Measurements from ENCODE around the gene AEN. TPM values are rescaled to one million over a fixed set of nuclear protein-coding genes. Genes with fewer than 3 reads are reported as not detected.
A peak's percentile ranks its signal among the peaks of the same experiment; 100 is the strongest.

Gene AEN
- total RNA-seq, 1 experiment from 2014 or later, result 36.2 TPM

DNA sequence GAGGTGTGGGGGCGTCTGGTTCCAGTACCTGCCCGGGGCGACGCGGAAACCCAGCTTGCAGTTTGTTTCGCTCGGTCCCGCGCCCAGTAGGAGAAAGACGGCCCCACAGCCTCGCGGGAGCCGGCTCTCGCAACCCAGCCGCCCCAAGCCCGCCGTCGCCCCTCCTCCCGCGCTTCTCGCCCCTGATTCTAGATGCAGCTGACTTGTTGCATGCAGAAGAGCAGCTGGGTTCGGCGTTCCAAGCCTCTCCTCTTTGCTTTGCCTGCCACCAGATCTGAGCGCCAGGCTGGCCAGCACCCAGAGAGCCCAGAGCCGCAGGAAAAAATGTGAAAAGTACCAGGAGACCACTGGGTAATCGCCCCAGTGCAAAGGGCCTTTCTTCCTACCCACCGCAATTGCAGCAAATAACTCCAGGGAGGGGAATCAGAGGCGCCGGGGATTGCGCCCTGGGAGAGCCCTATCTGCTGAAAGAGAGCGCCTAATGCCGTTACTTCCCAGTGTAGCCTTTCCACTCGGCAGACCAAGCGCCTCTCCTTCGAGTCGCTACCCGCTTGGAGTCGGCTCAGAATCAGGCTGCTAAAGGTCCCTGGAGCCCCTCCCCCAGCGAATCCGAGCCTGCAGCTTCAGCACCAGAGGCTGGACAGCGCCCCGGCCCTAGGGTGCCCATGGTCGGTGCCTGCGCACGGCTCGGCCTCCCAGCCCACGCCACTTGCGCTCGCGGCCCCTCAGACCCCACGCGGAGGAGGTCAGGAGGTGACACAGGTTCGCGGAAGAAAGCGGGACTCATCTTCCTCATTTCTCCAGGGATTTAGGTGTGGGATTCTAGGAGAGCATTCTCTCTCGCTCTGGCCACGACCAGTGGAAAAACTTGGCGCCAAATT lies 15.7 kb upstream of the AEN start:
- Histone ChIP-seq H2AFZ (ENCODE audit: low read depth, low read length, poor library complexity, severe bottlenecking) (no peak overlapping the region), H3K9ac (ENCODE audit: low read length) (no peak overlapping the region), H3K4me3 (replicated peaks in 1 of 2; ENCODE audit: low read depth in 1 of 2, low read length in 2 of 2) (no peak overlapping the region), H3K9me3 (ENCODE audit: control insufficient read depth in 1 of 2, insufficient read depth in 1 of 2, low read depth in 1 of 2, low read length in 2 of 2) (no peaks in the 10 kb centered on the region), H3K27me3 (ENCODE audit: insufficient read depth, low read length) (peaks cover 34% of the 10 kb centered on the region), H3K4me2 (ENCODE audit: low read length) (no peak overlapping the region), H3K36me3 (ENCODE audit: control insufficient read depth in 1 of 2, insufficient read depth in 2 of 2, low read length in 2 of 2) (no peaks in the 10 kb centered on the region), H3K79me2 (ENCODE audit: insufficient read depth, low read length) (no peaks in the 10 kb centered on the region), H3K27ac (ENCODE audit: low read depth, low read length) (no peak overlapping the region), H4K20me1 (ENCODE audit: insufficient read depth) (no peaks in the 10 kb centered on the region), H3K4me1 (ENCODE audit: control insufficient read depth in 1 of 2, insufficient read depth in 2 of 2, low read length in 2 of 2) (no peaks in the 10 kb centered on the region), H3K9me2 (ENCODE audit: insufficient read depth) (no peaks in the 10 kb centered on the region)
- RAD21 ChIA-PET (ENCODE audit: low non-redundant PET in 1 of 2, low total read pairs in 2 of 2, uncharacterized antibody in 2 of 2, unreplicated experiment in 2 of 2), result no interaction called here
- POLR2A ChIA-PET, result no interaction called here
- intact Hi-C loops (cut with micrococcal nuclease), result no loop called here
- CTCF ChIA-PET, result no interaction called here
- no peak for DNase-seq (ENCODE audit: low read depth, low spot score)
- no peak for ATAC-seq
- BruUV-seq (replicated peaks), result no TSS peak
- TF ChIP-seq, protein P1, sequence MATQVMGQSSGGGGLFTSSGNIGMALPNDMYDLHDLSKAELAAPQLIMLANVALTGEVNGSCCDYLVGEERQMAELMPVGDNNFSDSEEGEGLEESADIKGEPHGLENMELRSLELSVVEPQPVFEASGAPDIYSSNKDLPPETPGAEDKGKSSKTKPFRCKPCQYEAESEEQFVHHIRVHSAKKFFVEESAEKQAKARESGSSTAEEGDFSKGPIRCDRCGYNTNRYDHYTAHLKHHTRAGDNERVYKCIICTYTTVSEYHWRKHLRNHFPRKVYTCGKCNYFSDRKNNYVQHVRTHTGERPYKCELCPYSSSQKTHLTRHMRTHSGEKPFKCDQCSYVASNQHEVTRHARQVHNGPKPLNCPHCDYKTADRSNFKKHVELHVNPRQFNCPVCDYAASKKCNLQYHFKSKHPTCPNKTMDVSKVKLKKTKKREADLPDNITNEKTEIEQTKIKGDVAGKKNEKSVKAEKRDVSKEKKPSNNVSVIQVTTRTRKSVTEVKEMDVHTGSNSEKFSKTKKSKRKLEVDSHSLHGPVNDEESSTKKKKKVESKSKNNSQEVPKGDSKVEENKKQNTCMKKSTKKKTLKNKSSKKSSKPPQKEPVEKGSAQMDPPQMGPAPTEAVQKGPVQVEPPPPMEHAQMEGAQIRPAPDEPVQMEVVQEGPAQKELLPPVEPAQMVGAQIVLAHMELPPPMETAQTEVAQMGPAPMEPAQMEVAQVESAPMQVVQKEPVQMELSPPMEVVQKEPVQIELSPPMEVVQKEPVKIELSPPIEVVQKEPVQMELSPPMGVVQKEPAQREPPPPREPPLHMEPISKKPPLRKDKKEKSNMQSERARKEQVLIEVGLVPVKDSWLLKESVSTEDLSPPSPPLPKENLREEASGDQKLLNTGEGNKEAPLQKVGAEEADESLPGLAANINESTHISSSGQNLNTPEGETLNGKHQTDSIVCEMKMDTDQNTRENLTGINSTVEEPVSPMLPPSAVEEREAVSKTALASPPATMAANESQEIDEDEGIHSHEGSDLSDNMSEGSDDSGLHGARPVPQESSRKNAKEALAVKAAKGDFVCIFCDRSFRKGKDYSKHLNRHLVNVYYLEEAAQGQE (IDR thresholded peaks at IDR 0.05; ENCODE audit: low read depth), result peak; percentile 79
- no peak for TF ChIP-seq CBX3 (IDR thresholded peaks at IDR 0.05; ENCODE audit: low read depth)

DNA sequence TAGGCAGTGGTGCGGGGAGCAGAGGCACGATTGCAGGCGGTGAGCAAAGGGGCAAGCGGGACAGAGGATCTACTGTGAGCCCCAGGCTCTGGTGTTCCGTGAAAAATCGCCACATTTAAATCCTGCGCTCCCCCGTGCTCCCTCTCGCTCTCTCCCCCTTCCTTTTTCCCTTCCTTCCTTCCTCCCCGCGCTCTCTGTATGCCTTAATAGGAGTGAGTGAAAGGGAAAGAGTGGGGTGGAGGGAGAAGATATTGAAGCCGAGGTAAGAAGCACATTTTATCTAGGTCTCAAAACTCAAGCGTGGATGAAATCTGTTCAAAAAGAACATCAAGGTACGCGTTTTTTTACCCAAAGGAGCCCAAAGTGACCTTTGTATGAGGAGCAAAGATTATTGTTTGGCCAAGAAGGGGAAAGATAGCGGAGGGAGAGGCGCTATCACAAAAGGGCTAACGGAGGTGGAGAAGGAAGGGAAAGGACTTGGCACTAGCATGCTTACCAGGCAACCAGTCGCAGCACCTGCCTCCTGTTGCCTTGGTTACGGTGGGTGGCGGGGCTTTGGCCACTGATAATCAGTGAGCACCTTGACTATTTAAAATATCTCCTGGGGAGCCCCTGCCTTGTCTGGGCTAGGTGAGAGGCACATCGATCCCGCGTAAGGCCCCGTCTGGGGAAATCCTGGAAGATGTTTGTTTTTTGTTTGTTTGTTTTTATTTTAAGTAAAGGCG lies 14.9 kb upstream of the AEN start:
- Histone ChIP-seq H3K27ac (ENCODE audit: low read depth, low read length) (no peak overlapping the region), H3K79me2 (ENCODE audit: insufficient read depth, low read length) (no peaks in the 10 kb centered on the region), H3K9me3 (ENCODE audit: control insufficient read depth in 1 of 2, insufficient read depth in 1 of 2, low read depth in 1 of 2, low read length in 2 of 2) (no peaks in the 10 kb centered on the region), H3K4me3 (replicated peaks in 1 of 2; ENCODE audit: low read depth in 1 of 2, low read length in 2 of 2) (no peak overlapping the region), H3K4me2 (ENCODE audit: low read length) (no peak overlapping the region), H3K4me1 (ENCODE audit: control insufficient read depth in 1 of 2, insufficient read depth in 2 of 2, low read length in 2 of 2) (no peaks in the 10 kb centered on the region), H3K27me3 (ENCODE audit: insufficient read depth, low read length) (peaks cover 40% of the 10 kb centered on the region), H2AFZ (ENCODE audit: low read depth, low read length, poor library complexity, severe bottlenecking) (no peak overlapping the region), H4K20me1 (ENCODE audit: insufficient read depth) (no peaks in the 10 kb centered on the region), H3K36me3 (ENCODE audit: control insufficient read depth in 1 of 2, insufficient read depth in 2 of 2, low read length in 2 of 2) (no peaks in the 10 kb centered on the region), H3K9me2 (ENCODE audit: insufficient read depth) (no peaks in the 10 kb centered on the region), H3K9ac (ENCODE audit: low read length) (no peak overlapping the region)
- POLR2A ChIA-PET, result no interaction called here
- RAD21 ChIA-PET (ENCODE audit: low non-redundant PET in 1 of 2, low total read pairs in 2 of 2, uncharacterized antibody in 2 of 2, unreplicated experiment in 2 of 2), result no interaction called here
- DNase-seq (ENCODE audit: low read depth, low spot score) (no peak), ATAC-seq (no peak)
- intact Hi-C loops (cut with micrococcal nuclease), result no loop called here
- BruUV-seq (replicated peaks), result no TSS peak
- CTCF ChIA-PET, result no interaction called here
- no peak for TF ChIP-seq ELF1 (IDR thresholded peaks at IDR 0.05; ENCODE audit: borderline replicate concordance, low read depth)
- TF ChIP-seq YY1 (IDR thresholded peaks at IDR 0.05; ENCODE audit: extremely low read depth, insufficient replicate concordance, low read depth, low read length), result no peak
- TF ChIP-seq, protein P1 (IDR thresholded peaks at IDR 0.05; ENCODE audit: low read depth), result no peak
- no peak for TF ChIP-seq SP1 (IDR thresholded peaks at IDR 0.05; ENCODE audit: low read depth)
- TF ChIP-seq FOSL1 (IDR thresholded peaks at IDR 0.05; ENCODE audit: low read depth), result no peak
- TF ChIP-seq, protein P2, sequence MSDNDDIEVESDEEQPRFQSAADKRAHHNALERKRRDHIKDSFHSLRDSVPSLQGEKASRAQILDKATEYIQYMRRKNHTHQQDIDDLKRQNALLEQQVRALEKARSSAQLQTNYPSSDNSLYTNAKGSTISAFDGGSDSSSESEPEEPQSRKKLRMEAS (IDR thresholded peaks at IDR 0.05), result no peak
- TF ChIP-seq, protein P3, sequence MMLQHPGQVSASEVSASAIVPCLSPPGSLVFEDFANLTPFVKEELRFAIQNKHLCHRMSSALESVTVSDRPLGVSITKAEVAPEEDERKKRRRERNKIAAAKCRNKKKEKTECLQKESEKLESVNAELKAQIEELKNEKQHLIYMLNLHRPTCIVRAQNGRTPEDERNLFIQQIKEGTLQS (IDR thresholded peaks at IDR 0.05), result no peak
- TF ChIP-seq EZH2phosphoT487 (IDR thresholded peaks at IDR 0.05; ENCODE audit: borderline replicate concordance), result no peak
